Natural killer cell (primary cell): ENCODE measurements around the gene ZNF438. TPM values are rescaled to one million over a fixed set of nuclear protein-coding genes. Genes with fewer than 3 reads are reported as not detected.

ENCODE experiments used
- ATAC-seq, 3 donors: fragments of 150-1000 bp in 2 of 3; fragments of 200-7000 bp in 1 of 3; cut with Tn5 transposase; 1 replicate in 1 of 3; 2 replicates in 2 of 3; pipeline ENCODE4 v1.10.0; 2021; ENCODE audit warnings: mild to moderate bottlenecking in 2 of 3, moderate library complexity in 2 of 3
- DNase-seq, 2 donors: peaks; one replicate each; pipeline versions ENCODE4 v3.0.0 to v3.0.0-alpha.2; 2013 to 2021; ENCODE audit warnings: mixed read lengths in 1 of 2
- H3K27ac ChIP-seq: one replicate; pipeline ENCODE4 v1.5.1; 2013; ENCODE audit warnings: mild to moderate bottlenecking, low read length
- H3K27me3 ChIP-seq: one replicate; pipeline ENCODE4 v1.6.1; 2013; ENCODE audit warnings: low read length; ENCODE audit not compliant: control insufficient read depth, insufficient read depth
- H3K36me3 ChIP-seq: one replicate; pipeline ENCODE4 v1.6.1; 2013; ENCODE audit warnings: low read length; ENCODE audit not compliant: control insufficient read depth, insufficient read depth
- H3K4me1 ChIP-seq: one replicate; pipeline ENCODE4 v1.6.1; 2013; ENCODE audit warnings: low read length; ENCODE audit not compliant: control insufficient read depth, insufficient read depth
- H3K4me3 ChIP-seq: one replicate; pipeline ENCODE4 v1.5.1; 2013; ENCODE audit warnings: low read length
- H3K9me3 ChIP-seq: one replicate; pipeline ENCODE4 v1.6.1; 2013; ENCODE audit warnings: low read length; ENCODE audit not compliant: control insufficient read depth, insufficient read depth
- H3K27ac Mint-ChIP-seq, 2 donors: one replicate each; pipeline ENCODE4 v1.8.0; 2022; ENCODE audit warnings: mild to moderate bottlenecking in 2 of 2, mixed read lengths in 2 of 2, moderate library complexity in 1 of 2
- H3K27me3 Mint-ChIP-seq, 2 donors: one replicate each; pipeline ENCODE4 v1.8.0; 2022; ENCODE audit warnings: low read depth in 2 of 2, mixed read lengths in 2 of 2
- H3K36me3 Mint-ChIP-seq: one replicate; pipeline ENCODE4 v1.8.0; 2022; ENCODE audit warnings: mixed read lengths
- H3K4me1 Mint-ChIP-seq, 2 donors: one replicate each; pipeline ENCODE4 v1.8.0; 2022; ENCODE audit warnings: mixed read lengths in 2 of 2
- H3K4me3 Mint-ChIP-seq: one replicate; pipeline ENCODE4 v1.8.0; 2022; ENCODE audit warnings: mild to moderate bottlenecking, moderate library complexity, mixed read lengths
- H3K9me3 Mint-ChIP-seq, 2 donors: one replicate each; pipeline ENCODE4 v1.8.0; 2022; ENCODE audit warnings: mixed read lengths in 2 of 2
- CTCF ChIP-seq: fragments of 200-600 bp; IDR thresholded peaks from one replicate; pipeline ENCODE4 v1.8.0; 2022; ENCODE audit warnings: antibody characterized with exemption
- WGBS: methylation state at CpG from one replicate; pipeline ENCODE4 v1.1.7; 2013; ENCODE audit warnings: missing lambda C conversion rate; ENCODE audit not compliant: insufficient coverage; 5-methylcytosine and 5-hydroxymethylcytosine counted together
- intact Hi-C: fragments of 100-400 bp; cut with micrococcal nuclease; formaldehyde crosslinking; loops from one replicate; pipeline ENCODE4 v1.14.2; 2022
- total RNA-seq, 4 donors: library from RNA; stranded (reverse); fragments of 120-200 nt in 1 of 4; gene quantifications; one replicate each; pipeline versions ENCODE4 v1.2.3 to v1.2.4, GENCODE V29; 2013 to 2022

The ZNF438 gene
- total RNA-seq, 3 donors from 2014 or later (not counting 1 experiment from before 2014, with no cell fraction given): 2.2 to 3.7 (median 3.7) TPM

- H3K4me1 Mint-ChIP-seq: no peaks in the 10 kb centered on the region
- Histone ChIP-seq H3K27ac (no peak overlapping the region), H3K36me3 (no peaks in the 10 kb centered on the region), H3K27me3 (no peaks in the 10 kb centered on the region), H3K9me3 (no peaks in the 10 kb centered on the region), H3K4me3 (no peak overlapping the region), H3K4me1 (no peaks in the 10 kb centered on the region)
- no peaks in the 10 kb centered on the region for H3K36me3 Mint-ChIP-seq
- no peaks in the 10 kb centered on the region for H3K9me3 Mint-ChIP-seq
- WGBS: no CpG with 5 or more reads among the region's 2 CpGs
- H3K27me3 Mint-ChIP-seq: no peaks in the 10 kb centered on the region
- intact Hi-C loops: no loop called here
- no peak for TF ChIP-seq CTCF
- H3K27ac Mint-ChIP-seq: no peak overlapping the region
- ATAC-seq (no peak), DNase-seq (no peak)
- no peak overlapping the region for H3K4me3 Mint-ChIP-seq
These were observed 160.8 kb downstream of the ZNF438 start for GRCh38 chr10:30870896-30871295.

GRCh38 chr10:30869566-30869965 is 162.1 kb downstream of the ZNF438 start:
- ATAC-seq: no peak
- Histone ChIP-seq H3K9me3 (no peaks in the 10 kb centered on the region), H3K36me3 (no peaks in the 10 kb centered on the region), H3K27me3 (no peaks in the 10 kb centered on the region), H3K4me3 (no peak overlapping the region), H3K27ac (no peak overlapping the region), H3K4me1 (no peaks in the 10 kb centered on the region)
- H3K4me1 Mint-ChIP-seq: no peaks in the 10 kb centered on the region
- no peak overlapping the region for H3K4me3 Mint-ChIP-seq
- no peaks in the 10 kb centered on the region for H3K9me3 Mint-ChIP-seq
- TF ChIP-seq CTCF: no peak
- H3K27me3 Mint-ChIP-seq: no peaks in the 10 kb centered on the region
- H3K36me3 Mint-ChIP-seq: no peaks in the 10 kb centered on the region
- no peak for DNase-seq
- intact Hi-C loops: no loop called here
- no peak overlapping the region for H3K27ac Mint-ChIP-seq

- WGBS: 86% methylated on average over 1 of the region's 1 CpG
- H3K9me3 Mint-ChIP-seq: no peaks in the 10 kb centered on the region
- Histone ChIP-seq H3K4me3 (no peak overlapping the region), H3K36me3 (no peaks in the 10 kb centered on the region), H3K27ac (no peak overlapping the region), H3K9me3 (no peaks in the 10 kb centered on the region), H3K27me3 (no peaks in the 10 kb centered on the region), H3K4me1 (no peaks in the 10 kb centered on the region)
- no peak overlapping the region for H3K27ac Mint-ChIP-seq
- intact Hi-C loops: no loop called here
- no peak for TF ChIP-seq CTCF
- no peak overlapping the region for H3K4me3 Mint-ChIP-seq
- DNase-seq: no peak
- H3K36me3 Mint-ChIP-seq: no peaks in the 10 kb centered on the region
- H3K4me1 Mint-ChIP-seq: no peaks in the 10 kb centered on the region
- H3K27me3 Mint-ChIP-seq: no peaks in the 10 kb centered on the region
- no peak for ATAC-seq
These were observed 163.1 kb downstream of the ZNF438 start for GRCh38 chr10:30868611-30869010.

GRCh38 chr10:30866896-30867295 is 164.8 kb downstream of the ZNF438 start:
- H3K27ac Mint-ChIP-seq: no peak overlapping the region
- DNase-seq (no peak), ATAC-seq (no peak)
- 100% methylated on average over 2 of the region's 2 CpGs for WGBS
- Histone ChIP-seq H3K4me1 (no peaks in the 10 kb centered on the region), H3K36me3 (no peaks in the 10 kb centered on the region), H3K27ac (no peak overlapping the region), H3K4me3 (no peak overlapping the region), H3K9me3 (no peaks in the 10 kb centered on the region), H3K27me3 (no peaks in the 10 kb centered on the region)
- H3K27me3 Mint-ChIP-seq: no peaks in the 10 kb centered on the region
- no peaks in the 10 kb centered on the region for H3K4me1 Mint-ChIP-seq
- H3K36me3 Mint-ChIP-seq: no peaks in the 10 kb centered on the region
- H3K4me3 Mint-ChIP-seq: no peak overlapping the region
- no peaks in the 10 kb centered on the region for H3K9me3 Mint-ChIP-seq
- no peak for TF ChIP-seq CTCF
- intact Hi-C loops: no loop called here
